Neural cell (in vitro differentiated cells): ENCODE results near the gene TMEM184B.

ENCODE experiments used
- EP300 ChIP-seq: fragments of 450-650 bp; conservative IDR thresholded peaks from 2 replicates; pipeline ENCODE4 v1.6.1; 2014; ENCODE audit warnings: antibody characterized with exemption, mild to moderate bottlenecking, moderate library complexity; ENCODE audit not compliant: poor library complexity, severe bottlenecking
- EZH2 ChIP-seq: fragments of 200-600, 300-800 bp; shearing (Covaris generic), sonication (generic); IDR thresholded peaks from 2 replicates; pipeline ENCODE4 v1.6.1; 2014; ENCODE audit warnings: antibody characterized with exemption, low read length, borderline replicate concordance, mild to moderate bottlenecking; ENCODE audit not compliant: insufficient read depth, poor library complexity, severe bottlenecking
- MXI1 ChIP-seq: fragments of 450-650 bp; conservative IDR thresholded peaks from 2 replicates; pipeline ENCODE4 v1.6.1; 2014; ENCODE audit warnings: antibody characterized with exemption, mild to moderate bottlenecking; ENCODE audit not compliant: poor library complexity, severe bottlenecking
- POLR2AphosphoS5 ChIP-seq: IDR thresholded peaks from 2 replicates; pipeline ENCODE4 v1.6.1; 2012
- REST ChIP-seq: IDR thresholded peaks from 2 replicates; pipeline ENCODE4 v1.6.1; 2012; ENCODE audit warnings: borderline replicate concordance
- SMC3 ChIP-seq: fragments of 450-650 bp; conservative IDR thresholded peaks from 2 replicates; pipeline ENCODE4 v1.6.1; 2014; ENCODE audit warnings: antibody characterized with exemption, mild to moderate bottlenecking, moderate library complexity; ENCODE audit not compliant: poor library complexity
- TAF1 ChIP-seq: IDR thresholded peaks from 2 replicates; pipeline ENCODE4 v1.6.1; 2012; ENCODE audit warnings: low read depth
- TF ChIP-seq, protein P1 (sequence below): fragments of 450-650 bp; IDR thresholded peaks from 2 replicates; pipeline ENCODE4 v1.5.1; 2014; ENCODE audit warnings: antibody characterized with exemption, mild to moderate bottlenecking, moderate library complexity; ENCODE audit not compliant: poor library complexity, severe bottlenecking

- TF ChIP-seq, protein P1, sequence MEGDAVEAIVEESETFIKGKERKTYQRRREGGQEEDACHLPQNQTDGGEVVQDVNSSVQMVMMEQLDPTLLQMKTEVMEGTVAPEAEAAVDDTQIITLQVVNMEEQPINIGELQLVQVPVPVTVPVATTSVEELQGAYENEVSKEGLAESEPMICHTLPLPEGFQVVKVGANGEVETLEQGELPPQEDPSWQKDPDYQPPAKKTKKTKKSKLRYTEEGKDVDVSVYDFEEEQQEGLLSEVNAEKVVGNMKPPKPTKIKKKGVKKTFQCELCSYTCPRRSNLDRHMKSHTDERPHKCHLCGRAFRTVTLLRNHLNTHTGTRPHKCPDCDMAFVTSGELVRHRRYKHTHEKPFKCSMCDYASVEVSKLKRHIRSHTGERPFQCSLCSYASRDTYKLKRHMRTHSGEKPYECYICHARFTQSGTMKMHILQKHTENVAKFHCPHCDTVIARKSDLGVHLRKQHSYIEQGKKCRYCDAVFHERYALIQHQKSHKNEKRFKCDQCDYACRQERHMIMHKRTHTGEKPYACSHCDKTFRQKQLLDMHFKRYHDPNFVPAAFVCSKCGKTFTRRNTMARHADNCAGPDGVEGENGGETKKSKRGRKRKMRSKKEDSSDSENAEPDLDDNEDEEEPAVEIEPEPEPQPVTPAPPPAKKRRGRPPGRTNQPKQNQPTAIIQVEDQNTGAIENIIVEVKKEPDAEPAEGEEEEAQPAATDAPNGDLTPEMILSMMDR, result no peak
- TF ChIP-seq EZH2 (no peak), EP300 (no peak), SMC3 (no peak), REST (no peak), POLR2AphosphoS5 (no peak), MXI1 (no peak), TAF1 (no peak)
These were observed 37.5 kb downstream of the TMEM184B start for GRCh38 chr22:38235240-38235850.
